Measurements from ENCODE around the gene PRDM15. TPM values are rescaled to one million over a fixed set of nuclear protein-coding genes. Genes with fewer than 3 reads are reported as not detected.

Gene PRDM15
- total and polyA plus RNA-seq, 5 donors from 2014 or later: 0.75 to 13.2 (median 1.7) TPM

DNA sequence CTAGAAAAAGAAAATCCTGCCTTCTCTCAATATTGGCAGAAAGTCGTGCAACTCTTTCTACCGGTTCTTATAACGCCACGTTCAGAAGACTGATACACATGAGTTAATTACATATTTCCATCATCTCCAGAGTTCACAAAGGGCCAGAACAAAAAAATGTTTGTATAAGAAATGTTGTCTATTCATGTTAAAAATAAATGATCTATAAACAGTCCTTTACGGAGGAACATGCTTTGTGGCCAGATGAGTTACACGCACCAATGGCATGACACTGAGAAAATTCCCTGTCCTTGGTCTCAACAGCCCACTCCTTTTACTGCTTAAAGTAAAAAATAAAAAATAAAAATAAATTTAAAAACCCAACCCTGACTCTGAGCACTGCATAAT is 45.2 kb upstream of the PRDM15 start:
- DNase-seq: no peak
- no peak for ATAC-seq (ENCODE audit: low read depth in 2 of 2)
- peaks cover 36% of the 10 kb centered on the region for H3K4me1 ChIP-seq (ENCODE audit: control insufficient read depth, insufficient read depth, low read length, poor library complexity, severe bottlenecking)
- Mint-ChIP-seq H3K4me1 (peaks cover 14 to 71% (median 46%) of the 10 kb centered on the region in 4 donors), H3K36me3 (peaks cover 8% of the 10 kb centered on the region), H3K9me3 (no peaks in the 10 kb centered on the region), H3K4me3 (peak overlapping the region; percentile 7 to 93 (median 44)), H3K27ac (peak overlapping the region in 2 of 3 donors; percentile 68 to 98), H3K27me3 (no peaks in the 10 kb centered on the region)
- H3K4me3 ChIP-seq (ENCODE audit: low read depth, low read length): no peak overlapping the region
- H3K27me3 ChIP-seq (ENCODE audit: control insufficient read depth, insufficient read depth, low read length): no peaks in the 10 kb centered on the region
- peaks cover 3% of the 10 kb centered on the region for H3K36me3 ChIP-seq (ENCODE audit: control insufficient read depth, insufficient read depth, low read length)
- no peak overlapping the region for H3K27ac ChIP-seq (ENCODE audit: insufficient read depth, low read length, poor library complexity, severe bottlenecking)
- H3K9me3 ChIP-seq (ENCODE audit: control insufficient read depth in 2 of 2, low read length in 2 of 2): no peaks in the 10 kb centered on the region

DNA sequence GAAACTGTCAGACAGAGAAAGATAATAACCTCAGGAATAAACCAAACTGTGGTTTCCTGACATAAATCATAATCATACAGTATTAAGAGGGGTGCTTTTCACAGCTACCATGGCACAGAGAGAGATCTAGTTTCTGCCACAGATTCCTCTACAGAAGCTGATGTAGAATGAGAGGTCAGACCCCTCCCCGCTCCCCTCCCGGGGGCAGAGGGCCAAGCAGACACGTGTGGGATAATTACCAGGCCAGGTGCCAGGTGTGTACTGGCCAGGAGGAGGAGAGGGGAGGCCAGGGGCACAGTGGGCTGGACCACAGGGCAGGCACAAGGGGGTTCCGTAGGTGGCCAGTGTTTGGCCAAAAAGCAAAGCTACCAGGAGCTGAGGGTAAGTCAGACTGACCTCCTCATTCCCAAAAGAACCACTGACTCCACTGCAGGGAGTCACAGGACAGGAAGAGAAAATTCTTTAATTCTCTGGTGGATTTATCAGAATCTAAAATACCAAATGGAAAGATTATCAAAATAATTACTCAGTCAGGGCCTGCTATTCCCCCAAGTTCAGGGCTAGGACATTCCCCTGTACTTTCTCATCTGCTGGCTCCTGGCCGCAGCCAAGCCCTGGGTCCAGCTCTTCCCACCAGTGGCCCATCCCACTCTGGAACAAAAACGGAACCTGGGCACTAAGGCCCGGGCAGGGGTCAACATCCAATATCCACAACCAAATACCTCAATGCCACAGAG is 44.7 kb upstream of the PRDM15 start:
- H3K27me3 Mint-ChIP-seq: no peaks in the 10 kb centered on the region
- DNase-seq (peak in 1 of 3 donors; percentile 31), ATAC-seq (ENCODE audit: low read depth in 2 of 2) (no peak)
- Histone ChIP-seq H3K27ac (ENCODE audit: insufficient read depth, low read length, poor library complexity, severe bottlenecking) (no peak overlapping the region), H3K9me3 (ENCODE audit: control insufficient read depth in 2 of 2, low read length in 2 of 2) (no peaks in the 10 kb centered on the region), H3K4me3 (ENCODE audit: low read depth, low read length) (no peak overlapping the region), H3K4me1 (ENCODE audit: control insufficient read depth, insufficient read depth, low read length, poor library complexity, severe bottlenecking) (peaks cover 36% of the 10 kb centered on the region), H3K27me3 (ENCODE audit: control insufficient read depth, insufficient read depth, low read length) (no peaks in the 10 kb centered on the region), H3K36me3 (ENCODE audit: control insufficient read depth, insufficient read depth, low read length) (peaks cover 3% of the 10 kb centered on the region)
- no peaks in the 10 kb centered on the region for H3K9me3 Mint-ChIP-seq
- peaks cover 14 to 71% (median 46%) of the 10 kb centered on the region in 4 donors for H3K4me1 Mint-ChIP-seq
- peak overlapping the region; percentile 59 to 83 (median 66) for H3K4me3 Mint-ChIP-seq
- peak overlapping the region; percentile 60 to 98 (median 68) for H3K27ac Mint-ChIP-seq
- H3K36me3 Mint-ChIP-seq: peaks cover 13% of the 10 kb centered on the region

DNA sequence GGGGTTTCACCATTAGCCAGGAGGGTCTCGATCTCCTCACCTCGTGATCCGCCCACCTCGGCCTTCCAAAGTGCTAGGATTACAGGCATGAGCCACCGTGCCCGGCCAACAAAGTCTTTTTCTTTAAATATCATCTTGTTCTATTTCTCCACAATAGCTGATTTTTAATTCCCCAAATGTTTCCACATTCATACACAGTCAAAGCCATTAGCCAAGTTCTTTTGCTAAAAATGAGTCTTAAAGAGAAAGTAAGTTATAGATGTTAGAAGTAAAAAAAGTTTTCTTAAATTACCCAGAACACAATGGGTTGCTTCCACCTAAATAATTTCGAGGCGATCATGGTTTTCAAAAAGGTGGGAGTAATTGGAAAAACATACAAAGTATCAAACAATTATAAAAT is 44.0 kb upstream of the PRDM15 start:
- H3K4me3 Mint-ChIP-seq: peak overlapping the region in 3 of 4 donors; percentile 59 to 83 (median 61)
- H3K27me3 Mint-ChIP-seq: no peaks in the 10 kb centered on the region
- peaks cover 14% of the 10 kb centered on the region for H3K36me3 Mint-ChIP-seq
- DNase-seq (no peak), ATAC-seq (ENCODE audit: low read depth in 2 of 2) (no peak)
- H3K27ac Mint-ChIP-seq: peak overlapping the region in 2 of 3 donors; percentile 60 to 98
- no peak overlapping the region for H3K27ac ChIP-seq (ENCODE audit: insufficient read depth, low read length, poor library complexity, severe bottlenecking)
- H3K36me3 ChIP-seq (ENCODE audit: control insufficient read depth, insufficient read depth, low read length): peaks cover 3% of the 10 kb centered on the region
- H3K9me3 ChIP-seq (ENCODE audit: control insufficient read depth in 2 of 2, low read length in 2 of 2): no peaks in the 10 kb centered on the region
- H3K9me3 Mint-ChIP-seq: no peaks in the 10 kb centered on the region
- peaks cover 14 to 65% (median 44%) of the 10 kb centered on the region in 4 donors for H3K4me1 Mint-ChIP-seq
- no peak overlapping the region for H3K4me3 ChIP-seq (ENCODE audit: low read depth, low read length)
- peaks cover 36% of the 10 kb centered on the region for H3K4me1 ChIP-seq (ENCODE audit: control insufficient read depth, insufficient read depth, low read length, poor library complexity, severe bottlenecking)
- no peaks in the 10 kb centered on the region for H3K27me3 ChIP-seq (ENCODE audit: control insufficient read depth, insufficient read depth, low read length)

DNA sequence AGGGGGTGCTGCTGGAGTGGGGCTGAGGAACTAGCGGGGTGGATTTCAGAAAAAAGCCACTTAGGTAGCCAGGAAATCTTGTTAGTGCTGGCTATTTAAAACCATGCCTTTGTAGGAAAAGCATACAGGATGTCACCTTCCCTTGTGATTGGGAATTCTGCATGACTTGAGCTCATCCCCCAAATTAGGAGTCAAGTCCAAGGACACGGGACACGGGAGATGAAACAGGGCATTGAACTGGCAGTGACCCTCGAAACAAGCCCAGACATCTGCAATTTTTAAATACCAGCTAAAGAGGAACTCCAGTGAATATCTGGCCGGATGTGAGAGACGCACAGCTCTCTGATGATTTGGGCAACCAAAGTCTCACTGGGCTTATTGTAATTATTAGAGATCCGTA is 41.9 kb upstream of the PRDM15 start:
- H3K27ac ChIP-seq (ENCODE audit: insufficient read depth, low read length, poor library complexity, severe bottlenecking): no peak overlapping the region
- H3K9me3 Mint-ChIP-seq: no peaks in the 10 kb centered on the region
- H3K27ac Mint-ChIP-seq: peak overlapping the region in 1 of 3 donors; percentile 67
- ATAC-seq (ENCODE audit: low read depth in 2 of 2) (no peak), DNase-seq (no peak)
- peaks cover 23% of the 10 kb centered on the region for H3K36me3 Mint-ChIP-seq
- peaks cover 28% of the 10 kb centered on the region for H3K4me1 ChIP-seq (ENCODE audit: control insufficient read depth, insufficient read depth, low read length, poor library complexity, severe bottlenecking)
- no peaks in the 10 kb centered on the region for H3K9me3 ChIP-seq (ENCODE audit: control insufficient read depth in 2 of 2, low read length in 2 of 2)
- H3K4me3 Mint-ChIP-seq: no peak overlapping the region
- no peaks in the 10 kb centered on the region for H3K27me3 ChIP-seq (ENCODE audit: control insufficient read depth, insufficient read depth, low read length)
- H3K36me3 ChIP-seq (ENCODE audit: control insufficient read depth, insufficient read depth, low read length): peaks cover 16% of the 10 kb centered on the region
- H3K27me3 Mint-ChIP-seq: no peaks in the 10 kb centered on the region
- H3K4me1 Mint-ChIP-seq: peaks cover 8 to 43% (median 32%) of the 10 kb centered on the region in 4 donors
- H3K4me3 ChIP-seq (ENCODE audit: low read depth, low read length): no peak overlapping the region

DNA sequence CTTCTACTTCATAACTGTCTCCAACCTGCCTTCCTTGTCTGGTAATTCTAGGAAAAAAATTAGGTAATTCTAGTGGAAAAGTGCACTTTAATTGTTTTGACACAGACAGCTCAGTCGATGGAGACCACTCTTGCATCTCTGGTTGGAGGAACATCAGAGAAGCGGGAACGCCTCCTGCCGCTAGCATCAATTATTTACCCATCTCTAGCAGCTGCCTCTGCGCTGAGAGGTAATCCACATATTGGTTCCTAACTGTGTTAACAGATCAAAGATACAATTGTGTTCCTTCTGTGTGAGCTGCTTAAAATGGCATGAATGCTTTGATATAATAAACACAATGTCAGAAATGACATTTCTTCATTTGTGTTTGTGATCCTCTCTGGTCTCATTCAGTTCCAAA is 41.3 kb upstream of the PRDM15 start:
- ATAC-seq (ENCODE audit: low read depth in 2 of 2) (no peak), DNase-seq (no peak)
- Mint-ChIP-seq H3K4me3 (no peak overlapping the region), H3K27me3 (no peaks in the 10 kb centered on the region), H3K9me3 (no peaks in the 10 kb centered on the region), H3K27ac (peak overlapping the region in 2 of 3 donors; percentile 20 to 67), H3K4me1 (peaks cover 8 to 38% (median 27%) of the 10 kb centered on the region in 4 donors), H3K36me3 (peaks cover 27% of the 10 kb centered on the region)
- Histone ChIP-seq H3K4me1 (ENCODE audit: control insufficient read depth, insufficient read depth, low read length, poor library complexity, severe bottlenecking) (peaks cover 22% of the 10 kb centered on the region), H3K27ac (ENCODE audit: insufficient read depth, low read length, poor library complexity, severe bottlenecking) (no peak overlapping the region), H3K4me3 (ENCODE audit: low read depth, low read length) (no peak overlapping the region), H3K36me3 (ENCODE audit: control insufficient read depth, insufficient read depth, low read length) (peaks cover 20% of the 10 kb centered on the region), H3K27me3 (ENCODE audit: control insufficient read depth, insufficient read depth, low read length) (no peaks in the 10 kb centered on the region), H3K9me3 (ENCODE audit: control insufficient read depth in 2 of 2, low read length in 2 of 2) (no peaks in the 10 kb centered on the region)

DNA sequence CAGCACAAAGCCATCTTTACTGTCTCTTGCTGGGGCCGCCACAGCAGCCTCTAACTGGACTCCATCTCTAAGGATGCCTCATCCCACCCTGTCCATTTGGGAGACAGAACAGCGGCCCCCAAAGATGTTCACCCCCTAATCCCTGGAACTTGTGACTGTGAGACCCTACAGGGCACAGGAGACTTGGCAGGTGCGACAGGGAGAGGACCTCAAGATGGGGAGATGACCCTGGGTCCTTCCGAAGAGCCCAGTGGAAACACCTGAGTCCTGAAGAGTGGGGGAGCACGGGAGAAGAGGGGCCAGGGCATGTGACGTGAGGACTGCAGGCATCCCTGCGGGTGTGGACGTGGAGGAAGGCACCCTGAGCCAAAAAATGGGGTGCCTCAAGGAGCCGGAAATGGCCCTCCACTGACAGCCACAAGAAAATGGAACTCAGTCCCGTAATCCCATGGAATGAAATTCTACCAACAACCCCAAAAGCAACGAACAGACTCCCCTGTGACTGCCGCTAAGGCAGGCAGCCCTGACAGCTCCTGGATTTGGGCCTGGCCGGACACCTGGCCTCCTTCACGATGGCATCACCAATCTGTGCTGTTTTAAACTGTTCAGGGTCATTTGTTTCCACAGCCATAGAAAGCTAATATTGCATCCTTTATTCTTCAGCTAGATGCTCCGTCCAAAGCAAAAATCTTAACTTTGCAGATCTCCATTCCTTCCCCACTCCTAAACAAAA is 40.7 kb upstream of the PRDM15 start:
- Mint-ChIP-seq H3K27ac (no peak overlapping the region), H3K27me3 (no peaks in the 10 kb centered on the region), H3K9me3 (no peaks in the 10 kb centered on the region), H3K4me3 (no peak overlapping the region), H3K4me1 (peaks cover 8 to 31% (median 23%) of the 10 kb centered on the region in 4 donors), H3K36me3 (peaks cover 29% of the 10 kb centered on the region)
- Histone ChIP-seq H3K27ac (ENCODE audit: insufficient read depth, low read length, poor library complexity, severe bottlenecking) (no peak overlapping the region), H3K4me1 (ENCODE audit: control insufficient read depth, insufficient read depth, low read length, poor library complexity, severe bottlenecking) (peaks cover 16% of the 10 kb centered on the region), H3K27me3 (ENCODE audit: control insufficient read depth, insufficient read depth, low read length) (no peaks in the 10 kb centered on the region), H3K4me3 (ENCODE audit: low read depth, low read length) (no peak overlapping the region), H3K36me3 (ENCODE audit: control insufficient read depth, insufficient read depth, low read length) (peaks cover 20% of the 10 kb centered on the region), H3K9me3 (ENCODE audit: control insufficient read depth in 2 of 2, low read length in 2 of 2) (no peaks in the 10 kb centered on the region)
- no peak for DNase-seq
- no peak for ATAC-seq (ENCODE audit: low read depth in 2 of 2)

DNA sequence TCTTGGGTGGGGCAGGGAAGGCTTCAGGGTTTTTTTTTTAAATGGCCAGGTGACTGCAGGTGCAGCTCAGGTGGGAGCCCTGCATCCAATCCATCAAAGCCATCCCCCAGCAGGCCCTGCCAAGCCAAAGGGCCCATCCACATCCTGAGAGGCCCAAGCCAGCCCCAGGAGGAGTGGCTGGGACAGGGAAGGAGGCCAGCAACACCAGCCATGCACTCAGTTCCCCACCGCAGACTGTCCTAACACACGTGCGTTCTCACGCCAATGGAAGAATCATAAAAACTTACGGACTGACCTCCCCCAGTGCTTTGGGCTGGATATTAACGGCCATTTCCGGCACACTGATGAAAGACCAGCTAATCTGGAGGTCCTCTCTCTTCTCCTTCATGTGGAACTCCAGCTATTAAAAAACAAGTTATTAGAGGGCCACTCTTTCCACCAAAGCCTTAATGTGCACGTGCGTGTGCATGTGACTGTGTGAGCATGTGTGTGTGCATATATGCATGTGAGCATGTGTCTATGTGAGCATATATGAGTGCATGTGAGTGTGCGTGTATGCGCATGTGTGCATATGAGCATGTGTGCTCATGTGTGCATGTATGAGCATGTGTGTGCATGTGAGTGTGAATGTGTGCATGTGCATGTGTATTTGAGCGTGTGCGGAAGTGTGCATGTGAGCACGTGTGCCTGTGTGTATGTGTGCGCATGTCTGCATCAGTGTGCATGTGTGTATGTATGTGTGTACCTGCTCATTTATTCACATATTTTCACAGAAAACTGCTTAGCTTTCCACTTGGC is 39.6 kb upstream of the PRDM15 start:
- H3K36me3 Mint-ChIP-seq: peaks cover 37% of the 10 kb centered on the region
- peaks cover 25% of the 10 kb centered on the region for H3K36me3 ChIP-seq (ENCODE audit: control insufficient read depth, insufficient read depth, low read length)
- DNase-seq (no peak), ATAC-seq (ENCODE audit: low read depth in 2 of 2) (no peak)
- H3K27me3 Mint-ChIP-seq: no peaks in the 10 kb centered on the region
- H3K4me1 Mint-ChIP-seq: peaks cover 8 to 22% (median 15%) of the 10 kb centered on the region in 4 donors
- no peak overlapping the region for H3K4me3 Mint-ChIP-seq
- no peak overlapping the region for H3K4me3 ChIP-seq (ENCODE audit: low read depth, low read length)
- H3K27ac Mint-ChIP-seq: no peak overlapping the region
- no peak overlapping the region for H3K27ac ChIP-seq (ENCODE audit: insufficient read depth, low read length, poor library complexity, severe bottlenecking)
- peaks cover 5% of the 10 kb centered on the region for H3K4me1 ChIP-seq (ENCODE audit: control insufficient read depth, insufficient read depth, low read length, poor library complexity, severe bottlenecking)
- H3K9me3 Mint-ChIP-seq: no peaks in the 10 kb centered on the region
- H3K9me3 ChIP-seq (ENCODE audit: control insufficient read depth in 2 of 2, low read length in 2 of 2): no peaks in the 10 kb centered on the region
- no peaks in the 10 kb centered on the region for H3K27me3 ChIP-seq (ENCODE audit: control insufficient read depth, insufficient read depth, low read length)

All from CD4-positive, CD25-positive, alpha-beta regulatory T cell (primary cell).